ENCODE measurements around the gene ROPN1L. TPM values are rescaled to one million over a fixed set of nuclear protein-coding genes. Genes with fewer than 3 reads are reported as not detected.

The ROPN1L gene
- total RNA-seq, 2 experiments from 2014 or later, result 3.1 to 4.1 TPM

- ChIA-PET POLR2A (no interaction called here), CTCF (interaction anchor here (0.6 to 2.6 kb wide), 4 partner anchors 23 to 234 kb away, joined by 4 to 9 read pairs (median 8); no protein-coding TSS in a partner anchor)
- Mint-ChIP-seq H3K36me3 (ENCODE audit: low read depth) (no peaks in the 10 kb centered on the region), H3K9me3 (no peaks in the 10 kb centered on the region), H3K4me1 (peaks cover 4% of the 10 kb centered on the region), H3K27ac (no peak overlapping the region), H3K27me3 (no peaks in the 10 kb centered on the region), H3K4me3 (no peak overlapping the region)
- no peak for DNase-seq
Observed at GRCh38 chr5:10454591-10455276, 13.1 kb downstream of the ROPN1L start.

- no peaks in the 10 kb centered on the region for H3K27me3 Mint-ChIP-seq
- no peaks in the 10 kb centered on the region for H3K9me3 Mint-ChIP-seq
- DNase-seq, result no peak
- H3K4me1 Mint-ChIP-seq, result peaks cover 3% of the 10 kb centered on the region
- H3K4me3 Mint-ChIP-seq, result no peak overlapping the region
- H3K27ac Mint-ChIP-seq, result no peak overlapping the region
- ChIA-PET CTCF (interaction anchor here (0.6 to 2.4 kb wide), 3 partner anchors 40 to 234 kb away, joined by 3 to 9 read pairs (median 4); no protein-coding TSS in a partner anchor), POLR2A (no interaction called here)
- no peaks in the 10 kb centered on the region for H3K36me3 Mint-ChIP-seq (ENCODE audit: low read depth)
Observed at GRCh38 chr5:10455277-10455670, 13.6 kb downstream of the ROPN1L start.

- no peak for DNase-seq
- Mint-ChIP-seq H3K9me3 (no peaks in the 10 kb centered on the region), H3K27ac (no peak overlapping the region), H3K36me3 (ENCODE audit: low read depth) (no peaks in the 10 kb centered on the region), H3K4me1 (peaks cover 3% of the 10 kb centered on the region), H3K27me3 (no peaks in the 10 kb centered on the region), H3K4me3 (no peak overlapping the region)
- CTCF ChIA-PET, result interaction anchor here (1.6 kb wide), 1 partner anchor 171 kb away, joined by 6 read pairs; no protein-coding TSS in a partner anchor
- POLR2A ChIA-PET, result no interaction called here
Observed at GRCh38 chr5:10456583-10457420, 15.1 kb downstream of the ROPN1L start.

- no peaks in the 10 kb centered on the region for H3K9me3 Mint-ChIP-seq
- ChIA-PET CTCF (interaction anchor here (1.6 kb wide), 1 partner anchor 170 kb away, joined by 6 read pairs; no protein-coding TSS in a partner anchor), POLR2A (no interaction called here)
- no peak overlapping the region for H3K4me3 Mint-ChIP-seq
- H3K4me1 Mint-ChIP-seq, result no peaks in the 10 kb centered on the region
- H3K27me3 Mint-ChIP-seq, result no peaks in the 10 kb centered on the region
- no peak overlapping the region for H3K27ac Mint-ChIP-seq
- no peaks in the 10 kb centered on the region for H3K36me3 Mint-ChIP-seq (ENCODE audit: low read depth)
- DNase-seq, result no peak
Observed at GRCh38 chr5:10457682-10458574, 16.2 kb downstream of the ROPN1L start.

- Mint-ChIP-seq H3K4me3 (no peak overlapping the region), H3K36me3 (ENCODE audit: low read depth) (no peaks in the 10 kb centered on the region), H3K27me3 (no peaks in the 10 kb centered on the region), H3K4me1 (no peaks in the 10 kb centered on the region), H3K27ac (no peak overlapping the region), H3K9me3 (no peaks in the 10 kb centered on the region)
- ChIA-PET POLR2A (no interaction called here), CTCF (interaction anchor here (1.3 kb wide), 1 partner anchor 169 kb away, joined by 3 read pairs; no protein-coding TSS in a partner anchor)
- DNase-seq, result no peak
Observed at GRCh38 chr5:10459080-10460055, 17.7 kb downstream of the ROPN1L start.

- Mint-ChIP-seq H3K4me1 (no peaks in the 10 kb centered on the region), H3K27me3 (no peaks in the 10 kb centered on the region), H3K9me3 (no peaks in the 10 kb centered on the region), H3K4me3 (no peak overlapping the region), H3K36me3 (ENCODE audit: low read depth) (no peaks in the 10 kb centered on the region), H3K27ac (no peak overlapping the region)
- ChIA-PET CTCF (interaction anchor here (1.3 kb wide), 1 partner anchor 168 kb away, joined by 3 read pairs; no protein-coding TSS in a partner anchor), POLR2A (no interaction called here)
- DNase-seq, result no peak
Observed at GRCh38 chr5:10460252-10460906, 18.7 kb downstream of the ROPN1L start.

- Mint-ChIP-seq H3K36me3 (ENCODE audit: low read depth) (no peaks in the 10 kb centered on the region), H3K9me3 (no peaks in the 10 kb centered on the region), H3K4me1 (no peaks in the 10 kb centered on the region), H3K27ac (no peak overlapping the region), H3K4me3 (no peak overlapping the region), H3K27me3 (no peaks in the 10 kb centered on the region)
- ChIA-PET CTCF (interaction anchor here (1.3 kb wide), 1 partner anchor 168 kb away, joined by 3 read pairs; no protein-coding TSS in a partner anchor), POLR2A (no interaction called here)
- no peak for DNase-seq
Observed at GRCh38 chr5:10461041-10461440, 19.4 kb downstream of the ROPN1L start.

- H3K4me3 Mint-ChIP-seq, result no peak overlapping the region
- POLR2A ChIA-PET, result no interaction called here
- H3K36me3 Mint-ChIP-seq (ENCODE audit: low read depth), result no peaks in the 10 kb centered on the region
- H3K27me3 Mint-ChIP-seq, result no peaks in the 10 kb centered on the region
- peaks cover 1% of the 10 kb centered on the region for H3K4me1 Mint-ChIP-seq
- no peak overlapping the region for H3K27ac Mint-ChIP-seq
- DNase-seq, result no peak
- H3K9me3 Mint-ChIP-seq, result no peaks in the 10 kb centered on the region
- CTCF ChIA-PET, result interaction anchor here (0.6 kb wide), 1 partner anchor 249 kb away, joined by 3 read pairs; no protein-coding TSS in a partner anchor
Observed at GRCh38 chr5:10461904-10462555, 20.4 kb downstream of the ROPN1L start.

GRCh38 chr5:10463566-10463965, 21.9 kb downstream of the ROPN1L start:
- no peaks in the 10 kb centered on the region for H3K9me3 Mint-ChIP-seq
- peaks cover 13% of the 10 kb centered on the region for H3K4me1 Mint-ChIP-seq
- POLR2A ChIA-PET, result no interaction called here
- H3K36me3 Mint-ChIP-seq (ENCODE audit: low read depth), result no peaks in the 10 kb centered on the region
- H3K27ac Mint-ChIP-seq, result no peak overlapping the region
- no peaks in the 10 kb centered on the region for H3K27me3 Mint-ChIP-seq
- CTCF ChIA-PET, result no interaction called here
- DNase-seq, result no peak
- no peak overlapping the region for H3K4me3 Mint-ChIP-seq

GRCh38 chr5:10464173-10464572, 22.5 kb downstream of the ROPN1L start:
- H3K4me3 Mint-ChIP-seq, result no peak overlapping the region
- H3K9me3 Mint-ChIP-seq, result no peaks in the 10 kb centered on the region
- H3K27me3 Mint-ChIP-seq, result no peaks in the 10 kb centered on the region
- peaks cover 13% of the 10 kb centered on the region for H3K4me1 Mint-ChIP-seq
- no peaks in the 10 kb centered on the region for H3K36me3 Mint-ChIP-seq (ENCODE audit: low read depth)
- no peak overlapping the region for H3K27ac Mint-ChIP-seq
- ChIA-PET CTCF (interaction anchor here (0.7 kb wide), 1 partner anchor 10 kb away, joined by 3 read pairs; no protein-coding TSS in a partner anchor), POLR2A (no interaction called here)
- DNase-seq, result no peak

GRCh38 chr5:10465726-10466125, 24.0 kb downstream of the ROPN1L start:
- Mint-ChIP-seq H3K4me1 (peaks cover 13% of the 10 kb centered on the region), H3K36me3 (ENCODE audit: low read depth) (no peaks in the 10 kb centered on the region), H3K4me3 (no peak overlapping the region), H3K9me3 (no peaks in the 10 kb centered on the region), H3K27me3 (no peaks in the 10 kb centered on the region), H3K27ac (no peak overlapping the region)
- CTCF ChIA-PET, result interaction anchor here (0.6 kb wide), 1 partner anchor 8 kb away, joined by 3 read pairs; no protein-coding TSS in a partner anchor
- POLR2A ChIA-PET, result interaction anchor here (0.6 kb wide), 1 partner anchor 24 kb away, joined by 6 read pairs; no protein-coding TSS in a partner anchor
- DNase-seq, result no peak
